AG09319 (cell line): ENCODE measurements around the gene TERF2IP.

Experiments
- DNase-seq: peaks from one replicate; pipeline ENCODE4 v3.0.0-alpha.2; 2010; ENCODE audit warnings: low read depth; ENCODE audit errors: extremely low read depth
- CTCF ChIP-seq: IDR thresholded peaks from 2 replicates; pipeline ENCODE4 v1.5.1; 2011; ENCODE audit warnings: low read depth, mild to moderate bottlenecking, inconsistent platforms, low read length, moderate library complexity

TERF2IP gene

GRCh38 chr16:75644240-75645012 lies 3.1 kb upstream of the TERF2IP start:
- TF ChIP-seq CTCF, result no peak
- DNase-seq, result no peak

DNA sequence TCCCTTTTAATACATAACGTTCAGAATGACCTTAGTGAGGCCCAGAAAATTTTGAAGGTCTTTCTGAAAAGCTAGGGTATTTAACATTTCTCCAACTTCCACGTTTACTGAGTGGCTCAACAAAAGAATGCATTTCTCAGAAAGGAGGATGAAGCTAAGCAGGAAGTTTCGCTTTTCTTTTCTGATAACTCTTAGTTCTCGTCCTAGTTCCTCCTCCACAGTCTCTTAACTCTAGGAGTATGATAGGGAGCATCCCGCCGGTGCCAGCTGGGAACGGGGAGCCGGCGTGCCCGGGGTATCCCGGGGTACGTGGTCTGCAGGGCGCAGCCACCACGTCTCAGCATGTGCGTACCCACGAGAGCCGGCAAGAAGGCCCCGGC lies 471 bp upstream of the TERF2IP start:
- DNase-seq, result no peak
- no peak for TF ChIP-seq CTCF

DNA sequence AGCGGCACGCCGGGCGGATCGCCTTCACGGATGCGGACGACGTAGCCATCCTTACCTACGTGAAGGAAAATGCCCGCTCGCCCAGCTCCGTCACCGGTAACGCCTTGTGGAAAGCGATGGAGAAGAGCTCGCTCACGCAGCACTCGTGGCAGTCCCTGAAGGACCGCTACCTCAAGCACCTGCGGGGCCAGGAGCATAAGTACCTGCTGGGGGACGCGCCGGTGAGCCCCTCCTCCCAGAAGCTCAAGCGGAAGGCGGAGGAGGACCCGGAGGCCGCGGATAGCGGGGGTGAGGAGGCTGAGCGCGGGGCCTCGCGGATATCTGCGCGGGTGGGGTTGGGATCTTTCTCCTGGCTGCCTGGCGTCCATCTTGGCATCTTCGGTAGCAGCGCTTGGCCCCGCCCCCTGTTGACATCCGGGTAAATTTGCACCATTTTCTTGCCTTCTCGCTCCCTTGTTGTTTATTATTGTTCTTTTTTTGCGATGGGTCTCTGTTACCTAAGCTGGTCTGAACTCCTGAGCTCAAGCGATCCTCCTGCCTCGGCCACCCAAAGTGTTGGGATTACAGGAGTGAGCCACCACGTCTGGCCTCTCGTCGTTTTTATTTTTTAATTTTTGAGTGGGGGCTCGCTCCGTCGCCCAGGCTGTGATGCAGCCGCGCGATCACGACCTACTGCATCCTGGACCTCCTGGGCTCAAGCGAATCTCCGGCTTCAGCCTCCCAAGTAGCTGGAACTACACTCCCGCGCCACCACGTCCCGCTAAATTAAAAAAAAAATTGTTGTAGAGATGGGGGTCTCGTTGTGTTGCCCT lies 898 bp downstream of the TERF2IP start:
- no peak for TF ChIP-seq CTCF
- no peak for DNase-seq

- peak; percentile 46 for DNase-seq
- TF ChIP-seq CTCF, result no peak
Measured at GRCh38 chr16:75653922-75654321, 6.3 kb downstream of the TERF2IP start.

DNA sequence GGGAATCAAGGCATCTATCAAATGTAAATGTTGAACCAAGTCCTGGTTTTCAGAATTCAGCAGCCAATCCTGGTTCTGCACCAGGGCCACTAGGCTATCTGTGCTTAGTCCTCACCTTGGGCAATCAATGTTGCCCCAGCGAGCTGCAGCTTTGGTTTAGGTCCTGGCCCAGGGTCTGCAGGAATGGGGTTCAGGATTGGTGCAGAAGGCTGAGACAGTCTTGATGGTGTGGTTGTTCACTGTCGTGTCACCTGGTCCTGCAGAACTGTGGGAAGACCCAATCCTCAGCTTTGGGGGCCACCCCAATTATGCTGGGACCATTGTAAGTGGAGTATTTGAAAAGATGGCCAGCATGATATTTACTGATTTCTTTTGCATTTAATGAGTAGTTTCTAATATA lies 10.6 kb downstream of the TERF2IP start:
- no peak for DNase-seq
- TF ChIP-seq CTCF, result no peak

DNA sequence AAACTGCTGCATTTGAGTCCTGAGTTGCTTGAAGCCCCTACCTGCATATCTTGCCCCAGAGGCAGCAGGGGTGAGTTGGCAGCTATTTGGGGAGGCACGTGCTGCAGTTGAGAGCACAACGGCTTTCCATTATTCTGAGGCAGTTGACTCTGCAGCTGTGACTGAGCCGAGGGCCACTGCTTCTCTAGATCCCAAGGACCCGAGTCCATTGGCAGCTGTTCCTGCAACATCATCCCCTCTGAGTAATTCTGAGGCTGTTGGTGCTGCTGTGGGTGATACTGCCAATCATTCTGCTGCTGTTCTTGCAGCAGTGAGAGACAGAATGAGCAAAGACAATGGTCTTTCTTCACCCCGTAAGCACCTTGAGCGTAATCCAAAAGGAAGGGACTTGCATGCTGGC lies 12.7 kb downstream of the TERF2IP start:
- no peak for TF ChIP-seq CTCF
- no peak for DNase-seq

DNA sequence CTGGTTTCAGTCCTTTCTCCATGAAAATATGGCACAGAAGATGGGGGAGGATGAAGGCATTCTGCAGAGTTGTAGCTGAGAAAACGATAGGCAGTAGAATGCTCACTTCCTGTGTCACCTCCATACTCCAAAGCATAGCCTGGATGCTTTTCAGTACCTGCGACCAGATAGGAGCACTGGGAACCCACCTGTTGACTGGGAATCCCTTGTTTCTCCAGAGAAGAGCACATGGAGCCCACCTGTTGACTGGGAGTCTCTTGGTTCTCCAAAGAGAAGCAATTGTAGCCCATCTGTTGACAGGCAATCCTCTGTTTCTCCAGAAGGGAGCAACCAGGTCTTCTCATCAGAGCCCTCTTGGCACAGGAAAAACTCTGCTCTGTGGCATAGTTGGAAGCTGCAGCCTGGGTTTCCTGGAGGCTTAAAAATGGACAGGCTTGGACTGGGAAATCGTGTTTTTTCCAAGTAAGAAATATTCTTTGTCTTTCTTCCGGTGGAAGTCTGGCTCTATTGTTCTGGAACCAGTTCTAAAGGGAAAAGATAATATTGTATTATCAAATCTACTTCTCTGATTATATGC lies 13.2 kb downstream of the TERF2IP start:
- no peak for DNase-seq
- no peak for TF ChIP-seq CTCF
